Stimulated activated CD8-positive, alpha-beta memory T cell treated with anti-CD3 and anti-CD28 coated beads, Interleukin-7, amount 100 ng/mL, for 24 hours (primary cell): ENCODE data around the gene NONO.
"Not testable (repeated sequence)": the region's sequence is repeated elsewhere in the genome, so short reads cannot be mapped to it uniquely, and the experiment has no call there.

Experiments
- DNase-seq: peaks from one replicate; pipeline ENCODE4 v3.0.0-alpha.2; 2020; ENCODE audit warnings: low read depth

The NONO gene

GRCh38 chrX:71283403-71284143, at the start of gene NONO:
Gene NONO (plus strand): TSS chrX:71283635. CDS start chrX:71290638, 7,003 bp downstream.
- DNase-seq = peak; percentile 53

DNA sequence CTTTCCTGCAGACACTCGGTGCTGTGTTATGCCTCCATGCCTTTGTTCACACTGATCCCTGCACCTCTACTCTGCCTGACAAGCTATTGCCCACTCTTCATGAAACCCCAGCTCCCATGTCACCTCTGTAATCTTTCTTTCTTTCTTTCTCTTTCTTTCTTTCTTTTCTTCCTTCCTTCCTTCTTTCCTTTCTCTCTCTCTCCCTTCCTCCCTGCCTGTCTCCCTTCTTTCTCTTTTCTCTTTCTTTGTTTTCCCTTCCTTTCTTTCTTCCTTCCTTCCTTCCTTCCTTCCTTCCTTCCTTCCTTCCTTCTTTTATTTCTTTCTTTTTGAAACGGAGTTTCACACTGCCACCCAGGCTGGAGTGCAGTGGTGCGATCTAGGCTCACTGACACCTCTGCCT, 48.0 kb upstream of the NONO start:
- DNase-seq = no peak

DNA sequence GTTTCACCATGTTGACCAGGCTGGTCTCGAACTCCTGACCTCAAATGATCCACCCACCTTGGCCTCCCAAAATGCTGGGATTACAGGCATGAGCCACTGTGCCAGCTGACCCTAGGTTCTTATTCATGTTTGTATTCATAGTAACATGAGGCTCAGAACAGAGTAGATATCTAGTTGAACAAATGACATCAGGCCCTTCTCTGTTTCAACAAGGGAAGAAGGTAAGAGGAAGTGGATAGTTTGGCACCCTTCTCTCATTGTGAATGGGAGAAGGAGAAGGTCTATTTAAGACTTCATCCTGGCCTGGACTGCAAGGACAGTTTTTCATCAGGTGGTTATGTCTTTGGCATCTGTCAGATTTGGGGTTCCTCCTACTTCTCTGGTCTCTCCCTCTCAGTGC, 46.6 kb upstream of the NONO start:
- DNase-seq = no peak

DNA sequence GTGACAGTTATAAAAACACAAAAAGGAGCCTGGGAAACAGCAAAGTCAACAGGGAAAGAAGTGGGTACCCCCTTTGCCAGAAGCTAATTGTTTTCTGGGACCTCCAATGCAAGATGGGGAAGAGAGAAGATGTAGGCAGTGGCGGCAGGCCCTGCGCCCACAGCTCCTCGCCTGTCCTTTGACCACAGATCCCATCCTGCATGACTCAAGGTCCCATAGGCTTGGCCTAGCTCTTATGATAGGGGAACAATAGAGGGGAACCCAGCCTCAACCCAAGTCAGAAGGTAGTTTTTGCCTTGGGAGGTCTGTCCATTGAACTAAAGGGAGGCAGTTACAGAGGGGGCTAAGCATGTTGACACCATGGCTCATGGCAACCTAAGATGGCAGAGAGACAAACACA, 43.7 kb upstream of the NONO start:
- no peak for DNase-seq

- DNase-seq = no peak
Measured at GRCh38 chrX:71241301-71241700, 42.1 kb upstream of the NONO start.

DNA sequence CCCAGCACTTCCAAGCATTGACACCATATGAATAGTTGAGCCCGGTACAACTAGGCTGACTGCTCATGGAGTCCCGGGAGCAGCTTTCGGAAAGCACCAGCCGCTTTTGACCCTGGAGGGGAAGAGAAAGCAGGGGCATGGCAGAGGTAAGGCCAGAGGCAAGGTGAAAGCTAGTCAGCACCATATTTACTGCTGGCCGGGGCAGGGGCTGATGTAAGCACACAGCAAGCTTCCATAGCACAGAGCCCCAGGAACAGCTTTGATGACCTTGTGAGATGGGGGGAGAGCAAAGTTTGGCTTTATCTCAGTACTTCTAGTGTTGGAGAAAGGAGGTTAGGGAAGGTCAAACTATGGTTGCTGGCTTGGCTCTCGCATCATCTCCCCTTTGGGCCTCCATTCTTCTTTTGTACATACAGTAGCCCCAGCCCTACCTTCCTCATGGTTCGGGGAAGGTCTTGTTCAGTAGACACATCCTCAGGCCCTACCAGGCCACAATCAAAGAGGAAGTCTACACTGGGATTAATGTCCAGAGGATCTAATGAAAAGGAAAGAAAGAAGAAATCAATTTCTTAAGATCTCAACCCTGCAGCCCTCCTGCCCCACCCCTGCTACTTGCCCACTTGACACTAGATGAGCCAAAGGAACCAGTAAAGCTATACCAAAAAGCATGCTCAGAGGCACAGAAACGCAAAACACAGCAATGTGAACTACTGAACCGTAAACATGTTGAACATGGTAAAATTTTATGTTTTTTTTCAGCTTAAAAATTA, 38.9 kb upstream of the NONO start:
- no peak for DNase-seq

- DNase-seq = no peak
Measured at GRCh38 chrX:71245159-71245558, 38.3 kb upstream of the NONO start.

GRCh38 chrX:71250841-71251240, 32.6 kb upstream of the NONO start:
- DNase-seq = no peak

- no peak for DNase-seq
Measured at GRCh38 chrX:71251466-71251973, 31.9 kb upstream of the NONO start.

GRCh38 chrX:71252221-71252620, 31.2 kb upstream of the NONO start:
- DNase-seq = no peak

- DNase-seq = no peak
Measured at GRCh38 chrX:71253253-71254091, 30.0 kb upstream of the NONO start.

DNA sequence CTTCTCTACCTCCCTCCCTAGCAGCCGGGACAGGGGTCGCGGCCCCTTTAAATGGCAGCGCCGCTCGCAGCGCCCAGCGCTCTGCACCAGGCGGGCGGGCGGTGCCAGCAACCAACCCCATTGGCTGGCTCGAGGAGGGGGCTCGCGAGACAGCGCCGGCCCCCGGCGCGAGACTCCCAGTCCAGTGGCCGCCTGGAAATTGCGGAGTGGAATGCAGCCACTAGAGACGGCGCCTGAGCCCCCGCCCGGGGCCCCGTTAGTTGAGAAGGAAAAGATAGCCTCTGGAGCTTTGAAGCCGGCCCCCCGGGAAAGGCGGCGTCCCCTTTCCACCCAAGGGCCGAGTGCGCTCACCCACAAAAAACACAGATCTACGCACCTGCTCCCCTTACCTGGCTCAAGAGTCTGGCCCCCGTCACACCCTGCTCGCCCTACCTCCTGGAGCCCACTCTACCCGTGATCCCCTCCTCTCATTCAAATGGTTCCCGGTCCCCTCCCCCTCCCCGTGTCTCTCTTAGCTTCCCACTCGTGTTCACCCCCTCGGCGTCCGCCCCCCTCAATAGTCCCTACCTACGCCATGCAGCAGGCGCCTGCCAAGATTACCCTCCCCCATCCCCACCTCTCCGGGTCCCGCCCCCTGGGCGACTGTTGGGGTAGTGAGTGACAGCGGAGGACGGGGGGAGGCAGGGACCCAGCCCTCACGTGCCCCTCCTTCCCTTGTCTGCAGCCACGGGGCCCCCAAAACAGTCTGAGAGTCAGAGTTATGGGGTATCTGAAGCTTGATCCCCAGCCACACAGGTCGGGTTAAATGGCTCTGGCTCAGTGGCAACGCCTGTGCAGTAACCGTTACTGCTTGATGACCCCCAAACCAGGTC, 29.1 kb upstream of the NONO start, which contains the start of gene ZMYM3:
Gene ZMYM3, minus strand, starts transcription at position 49 of the 872 bp plus-strand sequence. CDS start 885 bp downstream, outside the sequence.
- DNase-seq = peak; percentile 44

DNA sequence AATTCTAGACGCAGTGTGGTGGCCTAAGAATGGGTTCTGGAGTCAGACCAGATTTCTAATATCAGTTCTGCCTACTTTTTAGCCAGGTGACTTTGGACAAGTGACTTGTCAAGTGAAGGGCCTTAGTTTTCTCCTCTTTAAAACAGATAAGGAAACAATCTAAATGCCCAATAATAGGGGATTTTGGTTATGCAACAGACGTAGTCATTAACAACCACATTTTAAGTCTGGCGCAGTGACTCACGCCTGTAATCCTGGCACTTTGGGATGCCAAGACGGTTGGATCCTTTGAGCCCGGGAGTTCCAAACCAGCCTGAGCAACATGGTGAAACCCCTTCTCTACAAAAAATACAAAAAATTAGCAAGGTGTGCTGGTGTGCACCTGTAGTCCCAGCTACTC, 27.4 kb upstream of the NONO start:
- no peak for DNase-seq

GRCh38 chrX:71256856-71257255, 26.6 kb upstream of the NONO start:
- DNase-seq = no peak

GRCh38 chrX:71268624-71269023, 14.8 kb upstream of the NONO start:
- DNase-seq = not testable (repeated sequence)

DNA sequence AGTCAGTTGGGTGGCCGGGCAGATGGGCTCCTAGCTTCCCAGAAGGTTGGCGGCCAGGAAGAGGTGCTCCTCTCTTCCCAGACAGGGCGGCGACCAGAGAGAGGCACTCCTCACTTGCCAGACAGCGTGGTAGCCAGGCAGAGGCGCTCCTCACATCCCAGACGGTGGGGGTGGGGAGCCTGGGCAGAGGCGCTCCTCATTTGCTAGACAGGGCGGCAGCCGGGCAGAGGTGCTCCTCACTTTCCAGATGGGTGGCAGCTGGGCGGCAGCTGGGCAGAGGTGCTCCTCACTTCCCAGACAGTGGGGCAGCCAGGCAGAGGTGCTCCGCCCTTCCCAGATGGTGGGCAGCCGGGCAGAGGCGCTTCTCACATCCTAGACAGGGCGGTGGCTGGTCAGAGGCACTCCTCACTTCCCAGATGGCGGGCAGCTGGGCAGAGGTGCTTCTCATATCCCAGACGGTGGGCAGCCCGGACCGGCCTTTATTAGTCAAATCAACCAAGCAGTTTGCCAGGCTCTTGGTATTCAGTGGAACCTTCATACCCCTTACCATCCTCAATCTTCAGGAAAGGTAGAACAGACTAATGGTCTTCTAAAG, 13.5 kb upstream of the NONO start:
- no peak for DNase-seq

GRCh38 chrX:71272313-71272712, 11.1 kb upstream of the NONO start:
- DNase-seq = not testable (repeated sequence)

DNA sequence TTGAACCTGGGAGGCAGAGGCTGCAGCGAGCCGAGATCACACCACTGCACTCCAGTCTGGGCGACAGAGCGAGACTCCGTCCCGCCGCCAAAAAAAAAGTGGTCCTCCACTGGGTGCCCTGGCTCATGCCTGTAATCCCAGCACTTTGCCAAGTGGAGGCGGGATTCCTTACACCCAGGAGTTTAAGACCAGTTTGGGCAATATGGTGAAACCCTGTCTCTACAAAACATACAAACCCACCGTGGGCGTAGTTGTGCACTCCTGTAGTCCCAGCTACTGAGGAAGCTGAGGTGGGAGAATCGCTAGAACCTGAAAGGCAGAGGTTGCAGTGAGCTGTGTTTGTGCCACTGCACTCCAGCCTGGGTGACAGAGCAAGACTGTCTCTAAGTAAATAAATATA, 2.1 kb upstream of the NONO start:
- not testable (repeated sequence) for DNase-seq

- peak; percentile 30 for DNase-seq
Measured at GRCh38 chrX:71282514-71283402, 677 bp upstream of the NONO start.

DNA sequence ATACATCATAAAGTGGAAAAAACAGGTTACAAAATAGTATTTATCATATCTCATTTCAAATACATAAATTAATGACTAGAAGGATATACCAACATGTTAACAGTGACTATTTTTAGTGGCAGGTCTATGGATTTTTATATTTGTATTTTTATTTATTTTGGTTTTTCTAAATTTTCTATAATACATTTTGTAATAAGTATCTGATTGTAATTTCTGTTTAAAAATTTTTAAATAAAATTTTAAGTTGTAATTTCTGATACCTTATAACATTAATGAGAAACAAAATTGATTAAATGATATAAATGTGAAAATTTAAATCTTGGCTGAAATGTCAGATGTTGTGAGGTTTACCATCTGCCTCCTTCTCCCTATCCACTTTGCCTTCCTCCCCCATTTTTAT, 2.5 kb downstream of the NONO start:
- no peak for DNase-seq
